Activated CD4-positive, alpha-beta T cell treated with anti-CD3 and anti-CD28 coated beads, Interleukin-10, Interleukin-2, amounts not matched to agents 100 ng/mL and 50 ng/mL, durations not matched to agents 16 hours and 8 hours (primary cell): ENCODE results near the gene ZEB2.

ENCODE experiments used
- DNase-seq: peaks from one replicate; pipeline ENCODE4 v3.0.0-alpha.2; 2020

The ZEB2 gene

GRCh38 chr2:144414324-144414845 lies 105.5 kb downstream of the ZEB2 start:
- DNase-seq: peak; percentile 89

- no peak for DNase-seq
Observed at GRCh38 chr2:144412709-144413108, 107.2 kb downstream of the ZEB2 start.

GRCh38 chr2:144411473-144411872 lies 108.4 kb downstream of the ZEB2 start:
- no peak for DNase-seq

- no peak for DNase-seq
Observed at GRCh38 chr2:144409241-144409640, 110.7 kb downstream of the ZEB2 start.

GRCh38 chr2:144407262-144407661 lies 112.7 kb downstream of the ZEB2 start:
- no peak for DNase-seq

GRCh38 chr2:144405982-144406788 lies 113.7 kb downstream of the ZEB2 start:
- DNase-seq: no peak

GRCh38 chr2:144405321-144405720 lies 114.6 kb downstream of the ZEB2 start:
- DNase-seq: no peak

- DNase-seq: no peak
Observed at GRCh38 chr2:144404586-144405314, 115.2 kb downstream of the ZEB2 start.

- no peak for DNase-seq
Observed at GRCh38 chr2:144403933-144404332, 116.0 kb downstream of the ZEB2 start.

- DNase-seq: no peak
Observed at GRCh38 chr2:144402251-144402650, 117.7 kb downstream of the ZEB2 start.

GRCh38 chr2:144401036-144401435 lies 118.9 kb downstream of the ZEB2 start:
- no peak for DNase-seq

GRCh38 chr2:144396318-144396717 lies 123.6 kb downstream of the ZEB2 start:
- no peak for DNase-seq

GRCh38 chr2:144390424-144391020 lies 129.4 kb downstream of the ZEB2 start:
- no peak for DNase-seq

GRCh38 chr2:144389930-144390311 lies 130.0 kb downstream of the ZEB2 start:
- DNase-seq: no peak

GRCh38 chr2:144389151-144389929 lies 130.6 kb downstream of the ZEB2 start:
- DNase-seq: no peak

GRCh38 chr2:144385381-144385780 lies 134.5 kb downstream of the ZEB2 start:
- DNase-seq: no peak

GRCh38 chr2:144383571-144384100 lies 136.3 kb downstream of the ZEB2 start:
- no peak for DNase-seq

- peak; percentile 81 for DNase-seq
Observed at GRCh38 chr2:144382849-144383248, 137.1 kb downstream of the ZEB2 start.

- DNase-seq: no peak
Observed at GRCh38 chr2:144381716-144382115, 138.2 kb downstream of the ZEB2 start.

- no peak for DNase-seq
Observed at GRCh38 chr2:144379851-144380311, 140.0 kb downstream of the ZEB2 start.

GRCh38 chr2:144378551-144378950 lies 141.4 kb downstream of the ZEB2 start:
- DNase-seq: no peak

GRCh38 chr2:144377914-144378313 lies 142.0 kb downstream of the ZEB2 start:
- no peak for DNase-seq
